Measurements from ENCODE around the gene SENP6.

GRCh38 chr6:75766387-75766786 lies 164.7 kb downstream of the SENP6 start:
- TF ChIP-seq POLR2A (IDR thresholded peaks at IDR 0.05; ENCODE audit: low read depth, low read length) = no peak
- no peak for TF ChIP-seq POLR2AphosphoS5 (IDR thresholded peaks at IDR 0.05; ENCODE audit: low read depth, low read length)
- TF ChIP-seq TAF1 (IDR thresholded peaks at IDR 0.05; ENCODE audit: low read depth, low read length) = no peak

All from GM12891 (cell line).